HCT116 (cell line): ENCODE data around the gene MYH7. TPM values are rescaled to one million over a fixed set of nuclear protein-coding genes. Genes with fewer than 3 reads are reported as not detected.
A peak's percentile ranks its signal among the peaks of the same experiment; 100 is the strongest.

Experiments
- ELF1 ChIP-seq: IDR thresholded peaks from 2 replicates; pipeline ENCODE4 v1.6.1; 2012; ENCODE audit warnings: low read depth, borderline replicate concordance
- EZH2phosphoT487 ChIP-seq: fragments of 200-600 bp; IDR thresholded peaks from 2 replicates; pipeline ENCODE4 v1.6.1; 2018; ENCODE audit warnings: antibody characterized with exemption, borderline replicate concordance
- POLR2AphosphoS5 ChIP-seq: IDR thresholded peaks from 2 replicates; pipeline ENCODE4 v1.6.1; 2011; ENCODE audit warnings: mild to moderate bottlenecking, low read depth, low read length, moderate library complexity
- TCF7L2 ChIP-seq: IDR thresholded peaks from 2 replicates; pipeline ENCODE4 v1.7.0; 2011; ENCODE audit warnings: borderline replicate concordance, inconsistent platforms; ENCODE audit not compliant: insufficient read depth, insufficient read length; ENCODE audit errors: extremely low read depth
- YY1 ChIP-seq: IDR thresholded peaks from 2 replicates; pipeline ENCODE4 v1.6.1; 2011; ENCODE audit warnings: low read length, low read depth, moderate library complexity, mild to moderate bottlenecking; ENCODE audit not compliant: insufficient replicate concordance; ENCODE audit errors: extremely low read depth
- total RNA-seq: library from RNA; stranded (reverse); gene quantifications from one replicate; pipeline ENCODE4 v1.2.1, GENCODE V29; 2021; ENCODE audit not compliant: unreplicated experiment
- TF ChIP-seq, protein P1 (sequence below): IDR thresholded peaks from 2 replicates; pipeline ENCODE4 v1.6.1; 2011; ENCODE audit warnings: mild to moderate bottlenecking, low read length, moderate library complexity; ENCODE audit not compliant: insufficient replicate concordance; ENCODE audit errors: extremely low read depth
- TF ChIP-seq, protein P2 (sequence below): IDR thresholded peaks from 2 replicates; pipeline ENCODE4 v1.6.1; 2012
- TF ChIP-seq, protein P3 (sequence below): IDR thresholded peaks from 2 replicates; pipeline ENCODE4 v1.6.1; 2012; ENCODE audit warnings: low read depth

MYH7 gene
- total RNA-seq, 1 experiment from 2014 or later: not detected

- TF ChIP-seq, protein P1, sequence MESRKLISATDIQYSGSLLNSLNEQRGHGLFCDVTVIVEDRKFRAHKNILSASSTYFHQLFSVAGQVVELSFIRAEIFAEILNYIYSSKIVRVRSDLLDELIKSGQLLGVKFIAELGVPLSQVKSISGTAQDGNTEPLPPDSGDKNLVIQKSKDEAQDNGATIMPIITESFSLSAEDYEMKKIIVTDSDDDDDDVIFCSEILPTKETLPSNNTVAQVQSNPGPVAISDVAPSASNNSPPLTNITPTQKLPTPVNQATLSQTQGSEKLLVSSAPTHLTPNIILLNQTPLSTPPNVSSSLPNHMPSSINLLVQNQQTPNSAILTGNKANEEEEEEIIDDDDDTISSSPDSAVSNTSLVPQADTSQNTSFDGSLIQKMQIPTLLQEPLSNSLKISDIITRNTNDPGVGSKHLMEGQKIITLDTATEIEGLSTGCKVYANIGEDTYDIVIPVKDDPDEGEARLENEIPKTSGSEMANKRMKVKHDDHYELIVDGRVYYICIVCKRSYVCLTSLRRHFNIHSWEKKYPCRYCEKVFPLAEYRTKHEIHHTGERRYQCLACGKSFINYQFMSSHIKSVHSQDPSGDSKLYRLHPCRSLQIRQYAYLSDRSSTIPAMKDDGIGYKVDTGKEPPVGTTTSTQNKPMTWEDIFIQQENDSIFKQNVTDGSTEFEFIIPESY: no peak
- TF ChIP-seq ELF1 (peak; percentile 74), POLR2AphosphoS5 (peak; percentile 68), YY1 (peak; percentile 93), EZH2phosphoT487 (no peak), TCF7L2 (no peak)
- TF ChIP-seq, protein P2, sequence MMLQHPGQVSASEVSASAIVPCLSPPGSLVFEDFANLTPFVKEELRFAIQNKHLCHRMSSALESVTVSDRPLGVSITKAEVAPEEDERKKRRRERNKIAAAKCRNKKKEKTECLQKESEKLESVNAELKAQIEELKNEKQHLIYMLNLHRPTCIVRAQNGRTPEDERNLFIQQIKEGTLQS: no peak
- TF ChIP-seq, protein P3, sequence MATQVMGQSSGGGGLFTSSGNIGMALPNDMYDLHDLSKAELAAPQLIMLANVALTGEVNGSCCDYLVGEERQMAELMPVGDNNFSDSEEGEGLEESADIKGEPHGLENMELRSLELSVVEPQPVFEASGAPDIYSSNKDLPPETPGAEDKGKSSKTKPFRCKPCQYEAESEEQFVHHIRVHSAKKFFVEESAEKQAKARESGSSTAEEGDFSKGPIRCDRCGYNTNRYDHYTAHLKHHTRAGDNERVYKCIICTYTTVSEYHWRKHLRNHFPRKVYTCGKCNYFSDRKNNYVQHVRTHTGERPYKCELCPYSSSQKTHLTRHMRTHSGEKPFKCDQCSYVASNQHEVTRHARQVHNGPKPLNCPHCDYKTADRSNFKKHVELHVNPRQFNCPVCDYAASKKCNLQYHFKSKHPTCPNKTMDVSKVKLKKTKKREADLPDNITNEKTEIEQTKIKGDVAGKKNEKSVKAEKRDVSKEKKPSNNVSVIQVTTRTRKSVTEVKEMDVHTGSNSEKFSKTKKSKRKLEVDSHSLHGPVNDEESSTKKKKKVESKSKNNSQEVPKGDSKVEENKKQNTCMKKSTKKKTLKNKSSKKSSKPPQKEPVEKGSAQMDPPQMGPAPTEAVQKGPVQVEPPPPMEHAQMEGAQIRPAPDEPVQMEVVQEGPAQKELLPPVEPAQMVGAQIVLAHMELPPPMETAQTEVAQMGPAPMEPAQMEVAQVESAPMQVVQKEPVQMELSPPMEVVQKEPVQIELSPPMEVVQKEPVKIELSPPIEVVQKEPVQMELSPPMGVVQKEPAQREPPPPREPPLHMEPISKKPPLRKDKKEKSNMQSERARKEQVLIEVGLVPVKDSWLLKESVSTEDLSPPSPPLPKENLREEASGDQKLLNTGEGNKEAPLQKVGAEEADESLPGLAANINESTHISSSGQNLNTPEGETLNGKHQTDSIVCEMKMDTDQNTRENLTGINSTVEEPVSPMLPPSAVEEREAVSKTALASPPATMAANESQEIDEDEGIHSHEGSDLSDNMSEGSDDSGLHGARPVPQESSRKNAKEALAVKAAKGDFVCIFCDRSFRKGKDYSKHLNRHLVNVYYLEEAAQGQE: no peak
Measured at GRCh38 chr14:23469127-23469905, 33.9 kb upstream of the MYH7 start, which contains the start of gene NGDN (continued).
